MM.1S (cell line): ENCODE results near the gene FXYD4.
A peak's percentile ranks its signal among the peaks of the same experiment; 100 is the strongest.
"Not testable (repeated sequence)": the region's sequence is repeated elsewhere in the genome, so short reads cannot be mapped to it uniquely, and the experiment has no call there.

Experiments used
- DNase-seq: peaks from one replicate; pipeline ENCODE4 v3.0.0-alpha.2; 2015
- H2AFZ ChIP-seq: fragments of 300-600 bp; sonication (generic); 2 replicates; pipeline ENCODE4 v1.6.0; 2016; ENCODE audit warnings: antibody characterized with exemption, low read length
- H3F3A ChIP-seq: fragments of 300-600 bp; sonication (generic); 2 replicates; pipeline ENCODE4 v1.6.1; 2016; ENCODE audit warnings: mild to moderate bottlenecking, antibody characterized with exemption, low read length, moderate library complexity, mixed read lengths; ENCODE audit not compliant: insufficient read depth
- H3K27ac ChIP-seq: fragments of 300-600 bp; sonication (generic); 2 replicates; pipeline ENCODE4 v1.5.1; 2016; ENCODE audit warnings: mild to moderate bottlenecking, low read length
- H3K27me3 ChIP-seq: fragments of 300-600 bp; sonication (generic); replicated peaks from 2 replicates; pipeline ENCODE4 v1.6.0; 2016; ENCODE audit warnings: low read length; ENCODE audit not compliant: insufficient read depth
- H3K36me3 ChIP-seq: fragments of 300-600 bp; sonication (generic); replicated peaks from 2 replicates; pipeline ENCODE4 v1.6.1; 2016; ENCODE audit warnings: mild to moderate bottlenecking, low read length, mixed read lengths; ENCODE audit not compliant: insufficient read depth
- H3K4me1 ChIP-seq: fragments of 300-600 bp; sonication (generic); 2 replicates; pipeline ENCODE4 v1.6.1; 2016; ENCODE audit warnings: low read length, mixed read lengths
- H3K4me2 ChIP-seq: fragments of 300-600 bp; sonication (generic); 2 replicates; pipeline ENCODE4 v1.6.0; 2016; ENCODE audit warnings: low read depth, low read length
- H3K4me3 ChIP-seq: fragments of 300-600 bp; sonication (generic); 2 replicates; pipeline ENCODE4 v1.5.1; 2016; ENCODE audit warnings: low read length, mixed read lengths
- H3K79me2 ChIP-seq: fragments of 300-600 bp; sonication (generic); 2 replicates; pipeline ENCODE4 v1.6.1; 2016; ENCODE audit warnings: mixed run types, low read length, mixed read lengths
- H3K9ac ChIP-seq: fragments of 300-600 bp; sonication (generic); 2 replicates; pipeline ENCODE4 v1.6.1; 2016; ENCODE audit warnings: low read length, mixed read lengths
- H3K9me2 ChIP-seq: fragments of 300-600 bp; sonication (generic); replicated peaks from 2 replicates; pipeline ENCODE4 v1.6.1; 2016; ENCODE audit warnings: mild to moderate bottlenecking, low read length, mixed read lengths; ENCODE audit not compliant: insufficient read depth
- H3K9me3 ChIP-seq: fragments of 300-600 bp; sonication (generic); replicated peaks from 2 replicates; pipeline ENCODE4 v1.6.1; 2016; ENCODE audit warnings: mild to moderate bottlenecking, low read length, mixed read lengths; ENCODE audit not compliant: insufficient read depth
- H4K20me1 ChIP-seq: fragments of 300-600 bp; sonication (generic); 2 replicates; pipeline ENCODE4 v1.6.1; 2016; ENCODE audit warnings: mild to moderate bottlenecking, low read length, moderate library complexity, mixed read lengths; ENCODE audit not compliant: insufficient read depth
- EZH2 ChIP-seq: fragments of 300-600 bp; sonication (generic); optimal IDR thresholded peaks from 2 replicates; pipeline ENCODE3; 2017; ENCODE audit warnings: low read depth, mild to moderate bottlenecking, antibody characterized with exemption, low read length, mixed read lengths
- EZH2phosphoT487 ChIP-seq: fragments of 300-600 bp; sonication (generic); IDR thresholded peaks from 2 replicates; pipeline ENCODE4 v1.6.1; 2018; ENCODE audit warnings: antibody characterized with exemption, low read length
- TF ChIP-seq, protein P1 (sequence below): fragments of 300-600 bp; sonication (generic); IDR thresholded peaks from 2 replicates; pipeline ENCODE4 v1.5.1; 2016; ENCODE audit warnings: antibody characterized with exemption, low read length, mixed read lengths

The FXYD4 gene

DNA sequence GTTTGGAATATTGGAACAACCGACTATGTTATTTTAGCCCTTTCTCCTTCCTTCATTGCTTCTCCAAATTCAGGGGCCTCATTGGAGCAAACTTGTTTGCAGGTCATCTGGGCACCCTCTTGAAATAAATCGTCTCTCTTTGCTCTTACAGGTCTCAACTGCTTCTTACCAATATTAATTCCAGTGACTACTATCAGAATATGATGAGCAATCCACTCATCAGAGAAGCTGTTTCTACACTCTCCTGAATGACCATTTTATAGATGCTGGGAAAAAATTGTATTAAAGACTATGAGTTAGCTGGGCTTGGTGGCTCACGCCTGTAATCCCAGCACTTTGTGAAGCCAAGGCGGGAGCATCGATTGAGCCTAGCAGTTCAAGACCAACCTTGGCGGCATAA, 50.1 kb downstream of the FXYD4 start:
- H3K4me1 ChIP-seq: peaks cover 16% of the 10 kb centered on the region
- no peaks in the 10 kb centered on the region for H3K27me3 ChIP-seq
- no peak for DNase-seq
- TF ChIP-seq EZH2phosphoT487 (no peak), EZH2 (no peak)
- TF ChIP-seq, protein P1, sequence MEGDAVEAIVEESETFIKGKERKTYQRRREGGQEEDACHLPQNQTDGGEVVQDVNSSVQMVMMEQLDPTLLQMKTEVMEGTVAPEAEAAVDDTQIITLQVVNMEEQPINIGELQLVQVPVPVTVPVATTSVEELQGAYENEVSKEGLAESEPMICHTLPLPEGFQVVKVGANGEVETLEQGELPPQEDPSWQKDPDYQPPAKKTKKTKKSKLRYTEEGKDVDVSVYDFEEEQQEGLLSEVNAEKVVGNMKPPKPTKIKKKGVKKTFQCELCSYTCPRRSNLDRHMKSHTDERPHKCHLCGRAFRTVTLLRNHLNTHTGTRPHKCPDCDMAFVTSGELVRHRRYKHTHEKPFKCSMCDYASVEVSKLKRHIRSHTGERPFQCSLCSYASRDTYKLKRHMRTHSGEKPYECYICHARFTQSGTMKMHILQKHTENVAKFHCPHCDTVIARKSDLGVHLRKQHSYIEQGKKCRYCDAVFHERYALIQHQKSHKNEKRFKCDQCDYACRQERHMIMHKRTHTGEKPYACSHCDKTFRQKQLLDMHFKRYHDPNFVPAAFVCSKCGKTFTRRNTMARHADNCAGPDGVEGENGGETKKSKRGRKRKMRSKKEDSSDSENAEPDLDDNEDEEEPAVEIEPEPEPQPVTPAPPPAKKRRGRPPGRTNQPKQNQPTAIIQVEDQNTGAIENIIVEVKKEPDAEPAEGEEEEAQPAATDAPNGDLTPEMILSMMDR: no peak
- H3F3A ChIP-seq: peaks cover 22% of the 10 kb centered on the region
- H4K20me1 ChIP-seq: no peaks in the 10 kb centered on the region
- H3K79me2 ChIP-seq: no peaks in the 10 kb centered on the region
- peak overlapping the region; percentile 75; the same call in 1 of the 2 replicates for H3K4me2 ChIP-seq
- H3K4me3 ChIP-seq: no peak overlapping the region
- no peaks in the 10 kb centered on the region for H3K36me3 ChIP-seq
- no peak overlapping the region for H2AFZ ChIP-seq
- no peak overlapping the region for H3K27ac ChIP-seq
- H3K9me2 ChIP-seq: no peaks in the 10 kb centered on the region
- no peaks in the 10 kb centered on the region for H3K9me3 ChIP-seq
- no peak overlapping the region for H3K9ac ChIP-seq

DNA sequence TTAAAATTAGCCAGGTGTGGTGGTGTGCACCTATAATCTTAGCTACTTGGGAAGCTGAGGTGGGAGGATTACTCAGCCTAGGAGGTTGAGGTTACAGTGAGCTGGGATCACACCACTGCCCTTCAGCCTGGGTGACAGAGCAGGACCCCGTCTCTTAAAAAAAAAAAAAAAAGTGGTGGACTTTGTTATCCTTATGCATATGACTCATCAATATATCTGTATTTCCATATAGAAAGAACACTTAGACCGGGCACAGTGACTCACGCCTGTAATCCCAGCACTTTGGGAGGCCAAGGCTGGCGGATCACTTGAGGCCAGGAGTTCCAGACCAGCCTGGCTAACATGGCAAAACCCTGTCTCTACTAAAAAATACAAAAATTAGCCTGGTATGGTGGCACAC, 50.5 kb downstream of the FXYD4 start:
- not testable (repeated sequence) for H3K9me2 ChIP-seq, H3K9ac ChIP-seq, DNase-seq, H3K9me3 ChIP-seq, H3K4me2 ChIP-seq, H3K79me2 ChIP-seq, H3K27me3 ChIP-seq, H4K20me1 ChIP-seq, H3K36me3 ChIP-seq, H3K4me3 ChIP-seq, H3K27ac ChIP-seq, H2AFZ ChIP-seq
- Histone ChIP-seq H3F3A (peaks cover 22% of the 10 kb centered on the region), H3K4me1 (peaks cover 16% of the 10 kb centered on the region)

DNA sequence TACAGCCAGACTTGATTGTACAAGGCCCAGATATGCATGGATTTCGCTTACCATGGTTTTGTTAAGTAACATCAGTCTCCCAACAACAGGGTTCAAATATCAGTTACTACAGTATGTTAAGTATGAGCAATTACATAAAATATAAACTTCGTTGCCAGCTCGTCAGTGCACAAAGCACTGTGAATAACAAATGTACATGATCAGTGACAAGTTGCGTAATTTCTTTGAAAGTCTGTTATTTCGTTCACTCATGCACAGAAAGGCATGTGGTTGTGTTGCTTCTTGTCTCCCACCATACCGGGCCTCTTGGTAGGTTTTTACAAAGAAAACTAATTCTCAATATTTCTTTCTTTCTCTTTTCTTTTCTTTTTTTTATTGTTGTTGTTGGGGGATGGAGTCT, 53.0 kb downstream of the FXYD4 start:
- Histone ChIP-seq H3K27me3 (no peaks in the 10 kb centered on the region), H3K9me2 (no peaks in the 10 kb centered on the region), H3K27ac (no peak overlapping the region), H3K9me3 (no peaks in the 10 kb centered on the region), H3K4me3 (no peak overlapping the region), H3F3A (peaks cover 22% of the 10 kb centered on the region), H3K9ac (no peak overlapping the region), H3K36me3 (no peaks in the 10 kb centered on the region), H4K20me1 (no peaks in the 10 kb centered on the region), H3K4me1 (peaks cover 4% of the 10 kb centered on the region), H3K4me2 (no peak overlapping the region), H2AFZ (no peak overlapping the region), H3K79me2 (no peaks in the 10 kb centered on the region)
- DNase-seq: no peak
- TF ChIP-seq EZH2phosphoT487: no peak
- no peak for TF ChIP-seq EZH2
- TF ChIP-seq, protein P1: no peak
